ENCODE results near the gene PSG7.
"Not testable (repeated sequence)": the region's sequence is repeated elsewhere in the genome, so short reads cannot be mapped to it uniquely, and the experiment has no call there.

Gene PSG7

GRCh38 chr19:42913516-42913915 is 23.5 kb downstream of the PSG7 start:
- DNase-seq (ENCODE audit: low read depth) = not testable (repeated sequence)

GRCh38 chr19:42912941-42913340 is 24.1 kb downstream of the PSG7 start:
- DNase-seq (ENCODE audit: low read depth) = not testable (repeated sequence)

- DNase-seq (ENCODE audit: low read depth) = not testable (repeated sequence)
These were observed 25.3 kb downstream of the PSG7 start for GRCh38 chr19:42911731-42912130.

GRCh38 chr19:42906162-42906561 is 30.8 kb downstream of the PSG7 start:
- not testable (repeated sequence) for DNase-seq (ENCODE audit: low read depth)

- DNase-seq (ENCODE audit: low read depth) = not testable (repeated sequence)
These were observed 36.4 kb downstream of the PSG7 start for GRCh38 chr19:42900561-42900960.

GRCh38 chr19:42899674-42900073 is 37.3 kb downstream of the PSG7 start:
- not testable (repeated sequence) for DNase-seq (ENCODE audit: low read depth)

GRCh38 chr19:42899110-42899509 is 37.9 kb downstream of the PSG7 start:
- DNase-seq (ENCODE audit: low read depth) = not testable (repeated sequence)

- DNase-seq (ENCODE audit: low read depth) = not testable (repeated sequence)
These were observed 38.4 kb downstream of the PSG7 start for GRCh38 chr19:42898656-42899055.

- not testable (repeated sequence) for DNase-seq (ENCODE audit: low read depth)
These were observed 39.3 kb downstream of the PSG7 start for GRCh38 chr19:42897729-42898128.

- DNase-seq (ENCODE audit: low read depth) = not testable (repeated sequence)
These were observed 46.6 kb downstream of the PSG7 start for GRCh38 chr19:42890446-42890845.

GRCh38 chr19:42887876-42888445 is 49.0 kb downstream of the PSG7 start:
- not testable (repeated sequence) for DNase-seq (ENCODE audit: low read depth)

- not testable (repeated sequence) for DNase-seq (ENCODE audit: low read depth)
These were observed 54.3 kb downstream of the PSG7 start for GRCh38 chr19:42882730-42883129.

- DNase-seq (ENCODE audit: low read depth) = not testable (repeated sequence)
These were observed 55.0 kb downstream of the PSG7 start for GRCh38 chr19:42882010-42882409.

GRCh38 chr19:42881279-42881678 is 55.7 kb downstream of the PSG7 start:
- DNase-seq (ENCODE audit: low read depth) = not testable (repeated sequence)

- not testable (repeated sequence) for DNase-seq (ENCODE audit: low read depth)
These were observed 56.4 kb downstream of the PSG7 start for GRCh38 chr19:42880621-42881020.

GRCh38 chr19:42879613-42880012 is 57.4 kb downstream of the PSG7 start, which contains the start of gene PSG1:
Gene PSG1, minus strand, starts transcription at chr19:42879713. Its CDS starts 132 bp downstream, at chr19:42879581.
- no peak for DNase-seq (ENCODE audit: low read depth)

GRCh38 chr19:42876596-42876995 is 60.4 kb downstream of the PSG7 start:
- DNase-seq (ENCODE audit: low read depth) = not testable (repeated sequence)

- DNase-seq (ENCODE audit: low read depth) = not testable (repeated sequence)
These were observed 61.1 kb downstream of the PSG7 start for GRCh38 chr19:42875881-42876280.

GRCh38 chr19:42874901-42875813 is 61.9 kb downstream of the PSG7 start:
- not testable (repeated sequence) for DNase-seq (ENCODE audit: low read depth)

- DNase-seq (ENCODE audit: low read depth) = not testable (repeated sequence)
These were observed 62.9 kb downstream of the PSG7 start for GRCh38 chr19:42874136-42874535.

Data from activated T-helper 9 cell treated with anti-CD3 and anti-CD28 coated beads, Interleukin-2, amount 50 U/mL, for 16 hours (primary cell).